ENCODE results near the gene SYTL3.

GRCh38 chr6:158758941-158759479 is 109.2 kb downstream of the SYTL3 start:
- TF ChIP-seq POLR2A (IDR thresholded peaks at IDR 0.05; ENCODE audit: low read depth, low read length) (no peak), POLR2AphosphoS5 (IDR thresholded peaks at IDR 0.05; ENCODE audit: low read depth, low read length) (no peak), SPI1 (IDR thresholded peaks at IDR 0.05; ENCODE audit: low read depth, low read length) (no peak), TAF1 (IDR thresholded peaks at IDR 0.05; ENCODE audit: low read depth, low read length) (no peak), PAX5 (IDR thresholded peaks at IDR 0.05; ENCODE audit: insufficient read depth, low read length, severe bottlenecking) (no peak)
